K562 (cell line): ENCODE measurements around the gene SORT1.

Experiments
- ARHGAP35 ChIP-seq: fragments of 450-650 bp; IDR thresholded peaks from 2 replicates; pipeline ENCODE4 v1.6.1; 2018; ENCODE audit not compliant: partially characterized antibody
- BHLHE40 ChIP-seq: IDR thresholded peaks from 2 replicates; pipeline ENCODE4 v1.6.1; 2011; ENCODE audit warnings: low read length, improper control_type of control experiment
- BRCA1 ChIP-seq, 2 experiments: fragments of 450-650 bp in 1 of 2; sonication (generic) in 1 of 2; formaldehyde crosslinking in 1 of 2; IDR thresholded peaks; 2 replicates each; pipeline versions ENCODE4 v1.5.0 to v1.6.1; 2017 to 2020; ENCODE audit warnings: mild to moderate bottlenecking in 1 of 2, missing genetic modification reagents in 1 of 2
- CREM ChIP-seq: IDR thresholded peaks from 2 replicates; pipeline ENCODE4 v1.6.1; 2014; ENCODE audit warnings: antibody characterized with exemption, low read depth
- FOSL1 ChIP-seq: fragments of 200-800 bp; sonication (Bioruptor generic); conservative IDR thresholded peaks from 2 replicates; pipeline ENCODE4 v1.6.1; 2016; ENCODE audit warnings: missing genetic modification characterization, missing compliant biosample characterization
- GABPA ChIP-seq: fragments of 200-800 bp; sonication (Bioruptor generic); conservative IDR thresholded peaks from 2 replicates; pipeline ENCODE4 v1.6.1; 2016; ENCODE audit warnings: low read depth, missing genetic modification characterization, missing compliant biosample characterization
- MXI1 ChIP-seq: IDR thresholded peaks from 2 replicates; pipeline ENCODE4 v1.6.1; 2011; ENCODE audit warnings: low read depth, mild to moderate bottlenecking, improper control_type of control experiment, low read length
- RBBP5 ChIP-seq: fragments of 200-600 bp; sonication (generic); IDR thresholded peaks from 2 replicates; pipeline ENCODE4 v1.6.1; 2012; ENCODE audit warnings: borderline replicate concordance, mild to moderate bottlenecking, low read length, control low read depth, inconsistent platforms; ENCODE audit not compliant: insufficient read depth, poor library complexity, severe bottlenecking
- SP1 ChIP-seq: sonication (generic); formaldehyde crosslinking; IDR thresholded peaks from 2 replicates; pipeline ENCODE4 v1.8.1; 2022; ENCODE audit warnings: mild to moderate bottlenecking, missing genetic modification reagents
- TFAP4 ChIP-seq: sonication (generic); formaldehyde crosslinking; IDR thresholded peaks from 2 replicates; pipeline ENCODE4 v1.8.0; 2022; ENCODE audit warnings: missing genetic modification reagents, mild to moderate bottlenecking, moderate library complexity, borderline replicate concordance
- ZBTB43 ChIP-seq: sonication (generic); formaldehyde crosslinking; IDR thresholded peaks from 2 replicates; pipeline ENCODE4 v1.8.0; 2023; ENCODE audit warnings: mild to moderate bottlenecking, missing genetic modification reagents
- ZNF551 ChIP-seq: fragments of 250-450 bp; sonication (Bioruptor Pico); IDR thresholded peaks from 2 replicates; pipeline ENCODE4 v1.5.0; 2021; ENCODE audit warnings: mild to moderate bottlenecking, moderate library complexity
- TF ChIP-seq, protein P1 (sequence below): fragments of 250-450 bp; sonication (Bioruptor Pico); IDR thresholded peaks from 2 replicates; pipeline ENCODE4 v1.5.0; 2022; ENCODE audit warnings: mild to moderate bottlenecking
- TF ChIP-seq, protein P2 (sequence below), 3 experiments: IDR thresholded peaks in 2 of 3; conservative IDR thresholded peaks in 1 of 3; 2 replicates each; pipeline ENCODE4 v1.5.1; 2011 to 2012; ENCODE audit warnings: low read length in 3 of 3, mild to moderate bottlenecking in 3 of 3, control low read depth in 2 of 3, improper control_type of control experiment in 1 of 3, inconsistent platforms in 1 of 3, low read depth in 1 of 3, mixed read lengths in 1 of 3, moderate library complexity in 1 of 3; ENCODE audit not compliant: insufficient read depth in 2 of 3

DNA sequence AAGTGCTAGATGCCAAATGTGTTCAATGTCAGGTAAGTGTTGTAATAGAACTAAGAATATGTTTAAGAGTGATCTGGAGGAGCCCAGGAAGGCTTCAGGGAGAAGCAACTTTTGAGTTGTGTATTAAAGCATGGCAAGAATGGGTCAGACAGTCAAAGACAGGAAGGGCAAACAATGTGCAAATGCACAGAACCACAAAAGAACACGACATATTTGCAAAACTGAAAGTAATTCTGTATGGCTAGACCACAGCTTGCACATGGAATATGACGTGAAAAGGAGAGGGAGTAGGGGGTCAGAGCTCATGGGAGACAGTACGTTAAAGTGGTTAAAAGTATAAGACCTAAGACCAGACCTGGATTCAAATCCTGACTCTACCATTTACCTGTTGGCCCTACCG lies 7.1 kb upstream of the SORT1 start:
- TF ChIP-seq CREM (no peak), ZNF551 (CRISPR knock-in tag) (no peak), ZBTB43 (CRISPR knock-in tag) (no peak), MXI1 (no peak), BHLHE40 (no peak), BRCA1 (IDR thresholded peaks at IDR 0.05) (no peak), BRCA1 (CRISPR knock-in tag; IDR thresholded peaks at IDR 0.05) (no peak), RBBP5 (no peak), GABPA (tag) (no peak), TFAP4 (CRISPR knock-in tag) (no peak), SP1 (CRISPR knock-in tag) (no peak), ARHGAP35 (no peak), FOSL1 (tag) (no peak)
- TF ChIP-seq, protein P1, sequence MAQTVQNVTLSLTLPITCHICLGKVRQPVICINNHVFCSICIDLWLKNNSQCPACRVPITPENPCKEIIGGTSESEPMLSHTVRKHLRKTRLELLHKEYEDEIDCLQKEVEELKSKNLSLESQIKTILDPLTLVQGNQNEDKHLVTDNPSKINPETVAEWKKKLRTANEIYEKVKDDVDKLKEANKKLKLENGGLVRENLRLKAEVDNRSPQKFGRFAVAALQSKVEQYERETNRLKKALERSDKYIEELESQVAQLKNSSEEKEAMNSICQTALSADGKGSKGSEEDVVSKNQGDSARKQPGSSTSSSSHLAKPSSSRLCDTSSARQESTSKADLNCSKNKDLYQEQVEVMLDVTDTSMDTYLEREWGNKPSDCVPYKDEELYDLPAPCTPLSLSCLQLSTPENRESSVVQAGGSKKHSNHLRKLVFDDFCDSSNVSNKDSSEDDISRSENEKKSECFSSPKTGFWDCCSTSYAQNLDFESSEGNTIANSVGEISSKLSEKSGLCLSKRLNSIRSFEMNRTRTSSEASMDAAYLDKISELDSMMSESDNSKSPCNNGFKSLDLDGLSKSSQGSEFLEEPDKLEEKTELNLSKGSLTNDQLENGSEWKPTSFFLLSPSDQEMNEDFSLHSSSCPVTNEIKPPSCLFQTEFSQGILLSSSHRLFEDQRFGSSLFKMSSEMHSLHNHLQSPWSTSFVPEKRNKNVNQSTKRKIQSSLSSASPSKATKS (CRISPR knock-in tag), result no peak
- TF ChIP-seq, protein P2, sequence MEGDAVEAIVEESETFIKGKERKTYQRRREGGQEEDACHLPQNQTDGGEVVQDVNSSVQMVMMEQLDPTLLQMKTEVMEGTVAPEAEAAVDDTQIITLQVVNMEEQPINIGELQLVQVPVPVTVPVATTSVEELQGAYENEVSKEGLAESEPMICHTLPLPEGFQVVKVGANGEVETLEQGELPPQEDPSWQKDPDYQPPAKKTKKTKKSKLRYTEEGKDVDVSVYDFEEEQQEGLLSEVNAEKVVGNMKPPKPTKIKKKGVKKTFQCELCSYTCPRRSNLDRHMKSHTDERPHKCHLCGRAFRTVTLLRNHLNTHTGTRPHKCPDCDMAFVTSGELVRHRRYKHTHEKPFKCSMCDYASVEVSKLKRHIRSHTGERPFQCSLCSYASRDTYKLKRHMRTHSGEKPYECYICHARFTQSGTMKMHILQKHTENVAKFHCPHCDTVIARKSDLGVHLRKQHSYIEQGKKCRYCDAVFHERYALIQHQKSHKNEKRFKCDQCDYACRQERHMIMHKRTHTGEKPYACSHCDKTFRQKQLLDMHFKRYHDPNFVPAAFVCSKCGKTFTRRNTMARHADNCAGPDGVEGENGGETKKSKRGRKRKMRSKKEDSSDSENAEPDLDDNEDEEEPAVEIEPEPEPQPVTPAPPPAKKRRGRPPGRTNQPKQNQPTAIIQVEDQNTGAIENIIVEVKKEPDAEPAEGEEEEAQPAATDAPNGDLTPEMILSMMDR (IDR thresholded peaks at IDR 0.05 in 2 of 3, conservative IDR thresholded peaks at IDR 0.05 in 1 of 3; ENCODE audit: insufficient read depth in 2 of 3, low read depth in 1 of 3, low read length in 3 of 3), result no peak
